H1 (cell line): ENCODE results near the gene ASMTL. TPM values are rescaled to one million over a fixed set of nuclear protein-coding genes. Genes with fewer than 3 reads are reported as not detected.
"Not testable (repeated sequence)": the region's sequence is repeated elsewhere in the genome, so short reads cannot be mapped to it uniquely, and the experiment has no call there.

Experiments used
- CTCF ChIA-PET: fragments of 300-600 bp; sonication (Branson Sonifier 250); formaldehyde crosslinking; loops from one replicate; lab custom pipeline; 2021; ENCODE audit not compliant: partially characterized antibody; lab: Charles Lee
- POLR2A ChIA-PET: fragments of 300-600 bp; sonication (Branson Sonifier 250); formaldehyde crosslinking; loops from one replicate; lab custom pipeline; 2021; ENCODE audit warnings: inconsistent platforms; ENCODE audit not compliant: partially characterized antibody; lab: Charles Lee
- DNase-seq, 2 experiments: peaks; one replicate each; pipeline versions ENCODE4 v3.0.0 to v3.0.0-alpha.2; 2010 to 2022; ENCODE audit warnings: low spot score in 2 of 2, low read depth in 1 of 2, mixed read lengths in 1 of 2
- FAIRE-seq: peaks from 2 replicates; lab custom pipeline; 2011; peaks lifted over from hg19 to GRCh38; lab: Jason Lieb, UNC
- H2AFZ ChIP-seq: 2 replicates; pipeline ENCODE4 v1.8.1; 2012; ENCODE audit warnings: low read length, inconsistent platforms
- H2AK5ac ChIP-seq: 2 replicates; pipeline ENCODE4 v1.6.1; 2013; ENCODE audit warnings: low read depth, low read length
- H2BK120ac ChIP-seq: replicated peaks from 2 replicates; pipeline ENCODE3; 2013; ENCODE audit warnings: low read depth, low read length, inconsistent platforms
- H2BK12ac ChIP-seq: 2 replicates; pipeline ENCODE4 v1.6.1; 2013; ENCODE audit warnings: low read depth, low read length
- H2BK15ac ChIP-seq: 2 replicates; pipeline ENCODE4 v1.6.1; 2013; ENCODE audit warnings: low read length
- H2BK20ac ChIP-seq: 2 replicates; pipeline ENCODE4 v1.6.1; 2013; ENCODE audit warnings: low read length
- H2BK5ac ChIP-seq: 2 replicates; pipeline ENCODE4 v1.6.1; 2013; ENCODE audit warnings: low read depth, low read length
- H3K14ac ChIP-seq: 2 replicates; pipeline ENCODE4 v1.6.1; 2013; ENCODE audit warnings: inconsistent platforms; ENCODE audit not compliant: insufficient read length
- H3K18ac ChIP-seq: 2 replicates; pipeline ENCODE4 v1.6.1; 2013; ENCODE audit warnings: low read length; ENCODE audit errors: extremely low read depth
- H3K23ac ChIP-seq: 2 replicates; pipeline ENCODE4 v1.6.1; 2013; ENCODE audit warnings: inconsistent platforms; ENCODE audit not compliant: insufficient read length
- H3K23me2 ChIP-seq: 2 replicates; pipeline ENCODE4 v1.6.1; 2013; ENCODE audit warnings: low read depth, low read length
- H3K27ac ChIP-seq: 2 replicates; pipeline ENCODE4 v1.6.1; 2011; ENCODE audit warnings: low read depth, low read length, inconsistent platforms
- H3K27me3 ChIP-seq, 4 experiments: replicated peaks in 1 of 4; 1 replicate in 1 of 4; 2 replicates in 3 of 4; pipeline versions ENCODE4 v1.6.1 to v1.8.1; 2011 to 2013; ENCODE audit warnings: low read length in 3 of 4, mild to moderate bottlenecking in 3 of 4, inconsistent platforms in 2 of 4, mixed read lengths in 2 of 4, moderate library complexity in 1 of 4; ENCODE audit not compliant: control insufficient read depth in 3 of 4, insufficient read depth in 3 of 4; ENCODE audit errors: extremely low read depth in 1 of 4
- H3K36me3 ChIP-seq, 4 experiments: 2 replicates each; pipeline versions ENCODE4 v1.6.1 to v1.8.1; 2011 to 2013; ENCODE audit warnings: mild to moderate bottlenecking in 4 of 4, low read length in 3 of 4, moderate library complexity in 2 of 4, control low read depth in 1 of 4, inconsistent platforms in 1 of 4; ENCODE audit not compliant: insufficient read depth in 4 of 4, control insufficient read depth in 2 of 4
- H3K4ac ChIP-seq: replicated peaks from 2 replicates; pipeline ENCODE3; 2013; ENCODE audit warnings: low read length, low read depth, mixed read lengths, inconsistent platforms; ENCODE audit not compliant: insufficient read length
- H3K4me1 ChIP-seq, 4 experiments: replicated peaks in 1 of 4; 1 replicate in 1 of 4; 2 replicates in 3 of 4; pipeline versions ENCODE4 v1.6.1 to v1.8.1; 2011 to 2013; ENCODE audit warnings: low read length in 3 of 4, inconsistent platforms in 2 of 4, mixed read lengths in 1 of 4; ENCODE audit not compliant: insufficient read depth in 4 of 4, control insufficient read depth in 3 of 4
- H3K4me2 ChIP-seq, 2 experiments: 2 replicates each; pipeline versions ENCODE4 v1.6.1 to v1.8.1; 2011 to 2013; ENCODE audit warnings: low read depth in 2 of 2, low read length in 2 of 2, control low read depth in 1 of 2, inconsistent platforms in 1 of 2, mild to moderate bottlenecking in 1 of 2; ENCODE audit not compliant: insufficient read depth in 1 of 2
- H3K4me3 ChIP-seq, 4 experiments: fragments of 200-600, 300-600 bp in 1 of 4; sonication (generic), shearing (Covaris generic), sonication (Bioruptor Twin) in 1 of 4; 2 replicates each; pipeline versions ENCODE4 v1.5.1 to v1.8.1; 2011 to 2016; ENCODE audit warnings: low read length in 4 of 4, low read depth in 3 of 4, control low read depth in 2 of 4, inconsistent platforms in 2 of 4, mild to moderate bottlenecking in 2 of 4, mixed read lengths in 1 of 4, moderate library complexity in 1 of 4; ENCODE audit not compliant: insufficient read depth in 2 of 4; ENCODE audit errors: extremely low read depth in 1 of 4
- H3K56ac ChIP-seq: replicated peaks from 2 replicates; pipeline ENCODE3; 2013; ENCODE audit warnings: low read depth, mild to moderate bottlenecking, mixed read lengths, low read length, inconsistent platforms; ENCODE audit not compliant: insufficient read length
- H3K79me1 ChIP-seq: 2 replicates; pipeline ENCODE4 v1.6.1; 2013; ENCODE audit warnings: low read depth, low read length, control low read depth
- H3K79me2 ChIP-seq, 2 experiments: 2 replicates each; pipeline versions ENCODE4 v1.6.1 to v1.8.1; 2012 to 2013; ENCODE audit warnings: low read length in 2 of 2, mild to moderate bottlenecking in 2 of 2, inconsistent platforms in 1 of 2; ENCODE audit not compliant: insufficient read depth in 2 of 2, control insufficient read depth in 1 of 2
- H3K9ac ChIP-seq, 4 experiments: replicated peaks in 1 of 4; 1 replicate in 1 of 4; 2 replicates in 3 of 4; pipeline versions ENCODE4 v1.6.1 to v1.8.1; 2011 to 2013; ENCODE audit warnings: low read depth in 3 of 4, low read length in 3 of 4, control low read depth in 2 of 4, mild to moderate bottlenecking in 2 of 4, moderate library complexity in 2 of 4, inconsistent platforms in 1 of 4; ENCODE audit errors: extremely low read depth in 1 of 4
- H3K9me3 ChIP-seq, 2 experiments: 2 replicates each; pipeline versions ENCODE4 v1.6.1 to v1.8.1; 2012 to 2013; ENCODE audit warnings: mild to moderate bottlenecking in 2 of 2, moderate library complexity in 2 of 2, control low read depth in 1 of 2, inconsistent platforms in 1 of 2, low read depth in 1 of 2, low read length in 1 of 2, mixed read lengths in 1 of 2; ENCODE audit not compliant: insufficient read depth in 2 of 2
- H4K20me1 ChIP-seq, 2 experiments: replicated peaks in 1 of 2; 2 replicates each; pipeline versions ENCODE3 to v1.8.1; 2011 to 2013; ENCODE audit warnings: inconsistent platforms in 2 of 2, low read length in 2 of 2, mild to moderate bottlenecking in 1 of 2; ENCODE audit not compliant: insufficient read depth in 2 of 2, control insufficient read depth in 1 of 2
- H4K5ac ChIP-seq: 2 replicates; pipeline ENCODE4 v1.6.1; 2013; ENCODE audit warnings: low read length, low read depth, mixed read lengths, inconsistent platforms; ENCODE audit not compliant: insufficient read length
- H4K8ac ChIP-seq: 2 replicates; pipeline ENCODE4 v1.8.0; 2013; ENCODE audit warnings: mild to moderate bottlenecking, moderate library complexity, low read length, inconsistent platforms; ENCODE audit not compliant: insufficient read depth; ENCODE audit errors: extremely low read depth
- H4K91ac ChIP-seq: replicated peaks from 2 replicates; pipeline ENCODE3; 2013; ENCODE audit warnings: low read length, mixed read lengths, inconsistent platforms; ENCODE audit not compliant: insufficient read length
- CHD1 ChIP-seq: IDR thresholded peaks from 2 replicates; pipeline ENCODE4 v1.6.1; 2012; ENCODE audit warnings: low read depth, low read length, improper control_type of control experiment
- FOSL1 ChIP-seq: IDR thresholded peaks from 2 replicates; pipeline ENCODE4 v1.6.1; 2011; ENCODE audit warnings: mild to moderate bottlenecking, low read depth, low read length, moderate library complexity; ENCODE audit not compliant: insufficient read depth
- KDM5A ChIP-seq: fragments of 200-600 bp; IDR thresholded peaks from 2 replicates; pipeline ENCODE4 v1.7.1; 2012; ENCODE audit warnings: mild to moderate bottlenecking, low read length, inconsistent platforms, mixed read lengths
- NRF1 ChIP-seq: IDR thresholded peaks from 2 replicates; pipeline ENCODE4 v1.6.1; 2011; ENCODE audit warnings: mild to moderate bottlenecking, low read depth, low read length, improper control_type of control experiment
- RAD21 ChIP-seq, 2 experiments: IDR thresholded peaks in 1 of 2; conservative IDR thresholded peaks in 1 of 2; 2 replicates each; pipeline ENCODE4 v1.6.1; 2011; ENCODE audit warnings: low read depth in 2 of 2, low read length in 2 of 2, improper control_type of control experiment in 1 of 2, inconsistent platforms in 1 of 2, mild to moderate bottlenecking in 1 of 2, moderate library complexity in 1 of 2
- TAF7 ChIP-seq: optimal IDR thresholded peaks from 2 replicates; pipeline ENCODE3; 2011; ENCODE audit warnings: low read depth, mild to moderate bottlenecking, inconsistent platforms, low read length, moderate library complexity, borderline replicate concordance
- WGBS, 2 experiments: shearing (Covaris generic) in 1 of 2; methylation state at CpG; one replicate each; pipeline versions ENCODE4 v1.1.6 to v1.1.7; 2013 to 2015; ENCODE audit warnings: low lambda C conversion rate in 2 of 2, mixed read lengths in 2 of 2, inconsistent platforms in 1 of 2, low coverage in 1 of 2, missing lambda C conversion rate in 1 of 2; ENCODE audit not compliant: insufficient replicate concordance in 2 of 2, insufficient coverage in 1 of 2, insufficient read length in 1 of 2; ENCODE audit errors: extremely low coverage in 1 of 2, missing lambda C conversion rate in 1 of 2; 5-methylcytosine and 5-hydroxymethylcytosine counted together
- polyA plus RNA-seq, 7 experiments: library from polyadenylated mRNA; depleted of rRNA in 3 of 7; stranded (reverse) in 5 of 7; unstranded in 2 of 7; fragments of >200 nt in 5 of 7; fragments of 200-250 nt in 2 of 7; gene quantifications; 1 replicate in 5 of 7; 2 replicates in 1 of 7; 4 replicates in 1 of 7; pipeline versions ENCODE4 v1.2.1 to v1.2.3, GENCODE V29; 2011 to 2013; ENCODE audit warnings: missing spikeins in 2 of 7, mixed read lengths in 2 of 7
- total RNA-seq: library from RNA; stranded (reverse); fragmentation: NEBNext Ultra II Directional; extraction: Animal tissue kit (Norgen Biotek cat#: 25700); gene quantifications from 2 replicates; pipeline ENCODE4 v1.2.1, GENCODE V29; 2021

ASMTL gene
- total and polyA plus RNA-seq, 2 of the 8 experiments (the other 6 are each of a cell fraction or from before 2014, with no cell fraction given): 75.6 to 81.4 TPM

- TF ChIP-seq FOSL1: no peak
- TF ChIP-seq KDM5A: no peak
- no peak for TF ChIP-seq TAF7
- no peak for TF ChIP-seq RAD21 (IDR thresholded peaks at IDR 0.05 in 1 of 2, conservative IDR thresholded peaks at IDR 0.05 in 1 of 2; ENCODE audit: low read depth in 2 of 2, low read length in 2 of 2)
- TF ChIP-seq NRF1: no peak
- no peak for TF ChIP-seq CHD1
Measured at GRCh38 chrX:1427756-1428155, 25.0 kb downstream of the ASMTL start (continued).

GRCh38 chrX:1426321-1426720 is 26.4 kb downstream of the ASMTL start:
- POLR2A ChIA-PET, H4K91ac ChIP-seq, H4K5ac ChIP-seq, H2BK15ac ChIP-seq, FAIRE-seq, H4K8ac ChIP-seq, H2AFZ ChIP-seq, H2BK5ac ChIP-seq, H3K9me3 ChIP-seq, H3K18ac ChIP-seq, H3K9ac ChIP-seq, H2AK5ac ChIP-seq, H3K4me1 ChIP-seq, H2BK12ac ChIP-seq, H2BK120ac ChIP-seq, DNase-seq, H4K20me1 ChIP-seq, H2BK20ac ChIP-seq, H3K14ac ChIP-seq, H3K4me3 ChIP-seq, H3K79me1 ChIP-seq, H3K79me2 ChIP-seq, H3K27me3 ChIP-seq, CTCF ChIA-PET, H3K4ac ChIP-seq, H3K27ac ChIP-seq, H3K4me2 ChIP-seq, H3K56ac ChIP-seq, H3K23ac ChIP-seq: not testable (repeated sequence)
- 94% methylated on average over 16 of the region's 16 CpGs; no CpG with 5 or more reads in 1 of the 2 experiments for WGBS, 2 experiments
- Histone ChIP-seq H3K23me2 (peaks cover 12% of the 10 kb centered on the region; the same call in 1 of the 2 replicates), H3K36me3 (peaks cover 29 to 69% (median 58%) of the 10 kb centered on the region in 4 experiments)
